ENCODE measurements around the gene POLRMT.
A peak's percentile ranks its signal among the peaks of the same experiment; 100 is the strongest.
"Not testable (repeated sequence)": the region's sequence is repeated elsewhere in the genome, so short reads cannot be mapped to it uniquely, and the experiment has no call there.

POLRMT gene

GRCh38 chr19:633068-633785 is at the start of gene POLRMT:
TSS of gene POLRMT (minus strand) at chr19:633537. CDS start at chr19:633512, 25 bp downstream.
- peak; percentile 94 for DNase-seq

- DNase-seq: no peak
These were observed 49.5 kb upstream of the POLRMT start for GRCh38 chr19:682678-683320.

GRCh38 chr19:681029-682019 is 48.0 kb upstream of the POLRMT start:
- DNase-seq: peak; percentile 93

DNA sequence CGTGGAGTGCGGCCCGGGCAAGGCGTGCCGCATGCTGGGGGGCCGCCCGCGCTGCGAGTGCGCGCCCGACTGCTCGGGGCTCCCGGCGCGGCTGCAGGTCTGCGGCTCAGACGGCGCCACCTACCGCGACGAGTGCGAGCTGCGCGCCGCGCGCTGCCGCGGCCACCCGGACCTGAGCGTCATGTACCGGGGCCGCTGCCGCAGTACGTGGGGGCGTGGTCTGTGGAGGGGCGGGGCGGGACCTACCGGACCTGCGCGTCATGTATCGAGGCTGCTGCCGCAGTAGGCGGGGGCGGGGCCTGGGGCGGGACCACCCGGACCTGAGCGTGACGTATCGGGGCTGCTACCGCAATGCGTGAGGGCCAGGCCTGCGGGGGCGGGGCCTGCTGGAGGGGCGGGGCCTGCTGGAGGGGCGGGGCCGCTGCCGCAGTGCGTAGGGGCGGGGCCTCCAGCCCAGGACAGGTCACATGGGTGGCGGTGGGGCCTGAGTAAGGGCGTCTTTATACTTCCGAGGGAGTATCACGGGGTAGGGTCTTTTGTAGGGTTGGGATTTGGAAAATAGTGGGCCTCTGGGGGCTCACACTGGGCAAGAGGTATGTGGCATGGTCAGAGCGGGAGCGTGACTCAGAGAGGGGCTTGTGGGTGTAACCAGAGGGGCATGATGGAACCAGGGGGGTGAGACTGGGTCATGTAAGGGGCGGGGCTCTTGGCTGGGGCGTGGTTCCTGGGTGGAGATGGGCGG is 47.1 kb upstream of the POLRMT start:
- DNase-seq: peak; percentile 100

GRCh38 chr19:679418-680286 is 46.3 kb upstream of the POLRMT start:
- peak; percentile 39 for DNase-seq

GRCh38 chr19:678791-679388 is 45.6 kb upstream of the POLRMT start:
- DNase-seq: no peak

DNA sequence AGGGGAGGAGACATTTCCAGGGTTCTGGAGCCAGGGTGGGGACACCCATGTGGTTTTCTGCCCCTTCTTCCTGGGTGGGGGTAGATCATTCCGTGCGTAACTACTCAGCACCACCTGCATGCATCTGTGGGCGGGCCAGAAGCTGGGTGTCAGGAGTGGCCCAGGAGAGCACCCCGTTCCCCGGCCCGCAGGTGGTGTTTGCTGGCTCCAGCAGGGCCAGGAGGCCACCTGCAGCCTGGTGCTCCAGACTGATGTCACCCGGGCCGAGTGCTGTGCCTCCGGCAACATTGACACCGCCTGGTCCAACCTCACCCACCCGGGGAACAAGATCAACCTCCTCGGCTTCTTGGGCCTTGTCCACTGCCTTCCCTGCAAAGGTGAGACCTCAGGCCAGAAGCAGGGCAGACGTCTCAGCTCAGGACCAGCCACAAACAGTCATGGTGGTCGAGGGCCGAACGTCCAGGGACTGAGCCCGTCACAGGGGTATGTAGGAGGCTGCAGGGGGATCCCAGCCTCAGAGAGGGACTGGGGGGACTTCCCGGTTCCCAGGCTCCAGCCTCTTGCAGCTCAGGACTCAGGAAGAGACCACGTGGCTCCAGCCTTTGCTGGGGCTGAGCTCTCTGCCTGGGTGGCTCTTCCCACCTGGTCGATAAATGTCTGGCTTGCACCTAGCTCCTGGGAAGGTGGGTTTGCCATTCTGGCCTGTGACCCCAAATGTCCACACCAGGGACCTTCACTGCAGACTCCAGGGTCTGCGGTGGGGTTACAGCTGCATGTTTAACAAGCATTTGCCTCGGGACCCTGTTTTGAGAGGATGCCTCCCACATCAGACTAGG is 44.5 kb upstream of the POLRMT start:
- no peak for DNase-seq

GRCh38 chr19:677201-677600 is 43.9 kb upstream of the POLRMT start:
- no peak for DNase-seq

DNA sequence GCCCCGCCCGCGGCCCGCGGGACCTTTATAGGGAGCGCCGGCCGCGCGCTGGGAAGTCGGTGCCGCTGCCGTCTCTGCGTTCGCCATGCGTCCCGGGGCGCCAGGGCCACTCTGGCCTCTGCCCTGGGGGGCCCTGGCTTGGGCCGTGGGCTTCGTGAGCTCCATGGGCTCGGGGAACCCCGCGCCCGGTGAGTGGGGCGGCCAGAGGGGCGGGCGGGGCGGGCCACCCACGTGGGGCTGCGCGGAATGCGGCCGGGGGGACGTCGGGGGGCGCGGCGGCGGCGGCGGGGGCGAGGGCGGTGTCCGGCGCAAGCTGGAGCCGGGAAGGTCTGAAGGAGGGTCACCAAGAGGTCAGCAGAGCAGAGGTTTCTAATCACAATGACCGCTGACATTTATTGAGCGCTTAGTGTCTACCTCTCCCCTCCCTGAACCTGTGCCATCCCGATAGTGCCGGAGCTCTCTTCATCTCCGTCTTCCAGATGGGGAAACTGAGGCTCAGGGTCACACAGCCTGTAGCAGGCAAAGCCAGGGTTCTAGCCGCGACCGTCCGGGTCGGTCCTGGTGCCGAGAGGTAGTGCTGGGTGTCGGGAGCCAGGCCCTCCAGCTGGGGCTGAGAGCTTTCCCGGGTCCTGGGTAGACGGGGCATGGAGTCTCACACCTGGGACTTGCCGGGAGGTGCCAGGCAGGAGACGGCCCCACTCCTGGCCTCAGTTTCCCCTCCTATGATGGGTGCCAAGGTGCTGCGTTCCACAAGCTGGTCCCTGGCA is 43.2 kb upstream of the POLRMT start, which contains the start of gene FSTL3:
TSS of gene FSTL3 (plus strand) at position 54 of the 767 bp plus-strand sequence. CDS start at position 86, 32 bp downstream.
- no peak for DNase-seq

GRCh38 chr19:676007-676338 is 42.6 kb upstream of the POLRMT start:
- no peak for DNase-seq

DNA sequence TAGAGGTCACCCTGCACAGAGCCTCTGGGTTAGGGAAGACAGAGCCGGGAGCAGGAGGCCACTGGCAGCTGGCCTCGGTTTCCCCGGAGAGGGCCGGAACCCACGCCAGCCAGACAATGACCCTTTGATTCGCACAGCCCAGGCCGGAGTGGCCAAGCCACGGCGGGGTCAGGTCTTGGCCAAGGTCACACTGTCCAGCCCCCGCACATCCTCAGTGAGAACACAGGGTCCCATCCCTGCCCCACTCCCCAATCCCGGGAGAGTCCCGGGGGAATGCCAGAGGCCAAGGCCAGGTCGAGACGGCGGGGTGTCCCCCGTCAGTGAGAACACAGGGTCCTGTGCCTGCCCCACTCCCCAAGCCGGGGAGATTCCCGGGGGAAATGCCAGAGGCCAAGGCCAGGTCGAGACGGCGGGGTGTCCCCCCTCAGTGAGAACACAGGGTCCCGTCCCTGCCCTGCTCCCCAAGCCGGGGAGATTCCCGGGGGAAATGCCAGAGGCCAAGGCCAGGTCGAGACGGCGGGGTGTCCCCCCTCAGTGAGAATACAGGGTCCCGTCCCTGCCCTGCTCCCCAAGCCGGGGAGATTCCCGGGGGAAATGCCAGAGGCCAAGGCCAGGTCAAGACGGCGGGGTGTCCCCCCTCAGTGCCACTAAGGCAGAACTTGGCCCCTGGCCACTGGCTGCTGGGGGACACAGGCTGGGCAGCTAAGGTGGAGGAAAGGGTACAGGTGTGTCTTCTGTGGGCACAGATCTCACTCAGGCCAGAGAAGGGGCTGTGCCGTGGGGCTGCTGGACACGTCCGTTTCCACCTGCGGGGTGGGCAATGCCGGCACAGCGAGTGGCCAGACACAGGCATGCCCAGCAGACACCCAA is 41.2 kb upstream of the POLRMT start:
- no peak for DNase-seq

GRCh38 chr19:670609-671075 is 37.3 kb upstream of the POLRMT start:
- no peak for DNase-seq

DNA sequence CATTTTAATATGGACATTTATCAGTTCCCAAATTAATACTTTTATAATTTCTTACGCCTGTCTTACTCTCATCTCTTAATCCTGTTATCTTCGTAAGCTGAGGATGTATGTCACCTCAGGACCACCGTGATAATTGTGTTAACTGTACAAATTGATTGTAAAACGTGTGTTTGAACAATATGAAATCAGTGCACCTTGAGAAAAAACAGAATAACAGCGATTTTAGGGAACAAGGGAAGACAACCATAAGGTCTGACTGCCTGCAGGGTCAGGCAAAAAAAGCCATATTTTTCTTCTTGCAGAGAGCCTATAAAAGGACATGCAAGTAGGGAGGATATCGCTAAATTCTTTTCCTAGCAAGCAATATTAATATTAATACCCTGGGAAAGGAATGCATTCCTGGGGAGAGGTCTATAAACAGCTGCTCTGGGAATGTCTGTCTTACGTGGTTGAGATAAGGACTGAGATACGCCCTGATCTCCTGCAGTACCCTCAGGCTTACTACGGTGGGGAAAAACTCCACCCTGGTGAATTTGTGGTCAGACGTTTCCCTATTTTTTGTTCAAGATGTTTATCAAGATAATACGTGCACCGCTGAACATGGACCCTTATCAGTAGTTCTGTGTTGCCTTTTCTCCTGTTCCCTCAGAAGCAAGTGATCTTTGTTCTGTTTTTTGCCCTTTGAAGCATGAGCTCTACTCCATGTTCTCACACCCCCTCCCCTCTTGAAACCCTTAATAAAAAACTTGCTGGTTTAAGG is 35.5 kb upstream of the POLRMT start:
- not testable (repeated sequence) for DNase-seq

DNA sequence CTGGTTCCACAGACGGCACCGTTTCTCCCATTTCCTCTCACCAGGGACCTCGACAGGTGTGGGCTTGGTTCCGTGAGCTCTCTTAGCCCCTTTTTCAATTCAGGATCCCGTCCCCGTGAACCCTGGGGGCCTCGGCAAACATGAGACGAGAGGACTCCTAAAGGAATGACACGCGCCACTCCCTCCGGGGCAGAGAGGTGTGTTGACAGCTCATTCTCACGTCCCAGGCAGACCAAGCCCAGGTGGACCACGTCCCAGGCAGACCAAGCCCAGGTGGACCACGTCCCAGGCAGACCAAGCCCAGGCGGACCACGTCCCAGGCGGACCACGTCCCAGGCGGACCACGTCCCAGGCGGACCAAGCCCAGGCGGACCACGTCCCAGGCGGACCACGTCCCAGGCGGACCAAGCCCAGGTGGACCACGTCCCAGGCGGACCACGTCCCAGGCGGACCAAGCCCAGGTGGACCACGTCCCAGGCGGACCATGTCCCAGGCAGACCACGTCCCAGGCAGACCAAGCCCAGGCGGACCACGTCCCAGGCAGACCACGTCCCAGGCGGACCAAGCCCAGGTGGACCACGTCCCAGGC is 33.7 kb upstream of the POLRMT start:
- not testable (repeated sequence) for DNase-seq

DNA sequence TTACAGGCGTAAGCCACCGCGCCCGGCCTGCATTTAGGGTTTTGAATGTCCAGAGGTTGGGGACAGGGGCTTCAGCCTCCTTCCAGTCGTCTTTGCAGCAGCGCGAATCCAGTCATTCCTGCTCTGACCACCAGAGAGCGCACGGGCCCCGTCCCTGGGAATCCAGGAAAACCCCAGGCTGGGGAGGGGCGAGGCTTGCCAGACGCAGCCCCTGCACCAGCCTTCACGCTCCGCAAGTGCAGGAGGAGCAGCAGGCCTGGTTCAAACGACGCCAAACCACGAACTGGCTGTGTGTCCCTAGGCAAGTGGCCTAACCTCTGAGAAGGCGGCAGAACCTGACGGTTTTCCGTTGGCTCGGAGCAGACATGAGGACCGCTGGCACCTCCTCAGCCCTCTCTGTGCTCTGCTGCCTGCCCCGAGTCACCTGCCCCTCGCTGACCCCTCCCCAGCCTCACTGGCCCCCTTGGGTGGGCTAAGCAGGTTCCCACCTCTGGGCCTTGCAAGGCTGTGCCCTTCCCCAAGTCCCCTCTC is 31.6 kb upstream of the POLRMT start:
- DNase-seq: peak; percentile 87

DNA sequence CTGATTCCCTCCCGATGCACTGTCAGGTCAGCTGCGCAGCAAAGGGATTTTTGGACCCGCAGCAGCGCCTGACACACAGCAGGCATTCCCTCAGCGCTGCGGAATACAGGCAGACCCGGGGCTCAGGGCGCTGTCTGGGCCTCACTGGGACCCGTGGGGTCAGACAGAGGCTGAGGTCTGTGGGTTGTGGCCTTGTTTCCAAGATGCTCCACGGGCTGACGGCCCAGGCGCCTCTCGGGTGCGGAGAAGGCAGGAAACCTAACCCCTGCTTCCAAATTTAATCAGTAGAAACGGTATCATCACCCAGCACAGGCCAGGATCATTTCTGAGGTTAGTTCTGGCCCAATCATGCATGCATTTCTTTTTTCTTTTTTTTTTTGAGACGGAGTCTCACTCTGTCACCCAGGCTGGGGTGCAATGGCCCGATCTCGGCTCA is 30.4 kb upstream of the POLRMT start:
- DNase-seq: no peak

All from stimulated activated CD4-positive, alpha-beta T cell treated with anti-CD3 and anti-CD28 coated beads, Interleukin-4, amount 100 ng/mL, for 1 hour (primary cell).